HepG2 (cell line): ENCODE results near the gene CHRNG. TPM values are rescaled to one million over a fixed set of nuclear protein-coding genes. Genes with fewer than 3 reads are reported as not detected.

ENCODE experiments used
- AKAP8 ChIP-seq: sonication (generic); formaldehyde crosslinking; IDR thresholded peaks from 2 replicates; pipeline ENCODE4 v1.5.1; 2020; ENCODE audit warnings: mild to moderate bottlenecking, missing genetic modification reagents
- CC2D1A ChIP-seq: sonication (generic); formaldehyde crosslinking; IDR thresholded peaks from 2 replicates; pipeline ENCODE4 v1.8.1; 2023; ENCODE audit warnings: mild to moderate bottlenecking, missing genetic modification reagents
- HMGA1 ChIP-seq: sonication (generic); formaldehyde crosslinking; conservative IDR thresholded peaks from 2 replicates; pipeline ENCODE4 v1.4.0; 2020; ENCODE audit warnings: missing genetic modification reagents
- HOXA3 ChIP-seq: sonication (generic); formaldehyde crosslinking; IDR thresholded peaks from 2 replicates; pipeline ENCODE4 v1.5.0; 2020; ENCODE audit warnings: missing genetic modification reagents
- NFE2L2 ChIP-seq: fragments of 150-350 bp; IDR thresholded peaks from 2 replicates; pipeline ENCODE4 v1.6.1; 2014; ENCODE audit warnings: low read length
- ONECUT2 ChIP-seq: sonication (generic); formaldehyde crosslinking; IDR thresholded peaks from 2 replicates; pipeline ENCODE4 v1.4.0; 2020; ENCODE audit warnings: missing genetic modification reagents
- SRSF4 ChIP-seq: fragments of 200-400 bp; formaldehyde crosslinking; IDR thresholded peaks from one replicate; pipeline ENCODE4 v1.6.1; 2018; ENCODE audit warnings: mild to moderate bottlenecking, low read depth, low read length, moderate library complexity; ENCODE audit not compliant: poor library complexity, severe bottlenecking
- ZBTB7A ChIP-seq: sonication (generic); formaldehyde crosslinking; IDR thresholded peaks from 2 replicates; pipeline ENCODE4 v1.8.0; 2022; ENCODE audit warnings: mild to moderate bottlenecking, missing genetic modification reagents
- ZNF281 ChIP-seq: sonication (generic); formaldehyde crosslinking; IDR thresholded peaks from 2 replicates; pipeline ENCODE4 v1.4.0; 2020; ENCODE audit warnings: missing genetic modification reagents, borderline replicate concordance
- ZNF350 ChIP-seq: sonication (generic); formaldehyde crosslinking; IDR thresholded peaks from 2 replicates; pipeline ENCODE4 v1.4.0; 2020; ENCODE audit warnings: mild to moderate bottlenecking, low read depth, missing genetic modification reagents, borderline replicate concordance
- ZNF496 ChIP-seq: sonication (generic); formaldehyde crosslinking; IDR thresholded peaks from 2 replicates; pipeline ENCODE4 v1.8.1; 2023; ENCODE audit warnings: mild to moderate bottlenecking, moderate library complexity, missing genetic modification reagents; ENCODE audit not compliant: insufficient replicate concordance
- ZNF614 ChIP-seq: IDR thresholded peaks from 2 replicates; pipeline ENCODE4 v1.6.1; 2018; ENCODE audit warnings: missing biosample characterization, missing genetic modification reagents, inconsistent platforms, borderline replicate concordance
- ZNF772 ChIP-seq: sonication (generic); formaldehyde crosslinking; IDR thresholded peaks from 2 replicates; pipeline ENCODE4 v1.5.0; 2020; ENCODE audit warnings: mild to moderate bottlenecking, missing genetic modification reagents
- ZNF792 ChIP-seq: IDR thresholded peaks from 2 replicates; pipeline ENCODE4 v1.6.1; 2016
- polyA plus RNA-seq, 8 experiments: library from polyadenylated mRNA; depleted of rRNA in 3 of 8; stranded (reverse) in 7 of 8; unstranded in 1 of 8; fragments of >200 nt; fragmentation: Illumina TruSeq in 4 of 8; extraction: Trizol in 4 of 8; gene quantifications; 2 replicates each; pipeline versions ENCODE4 v1.2.1 to v1.2.3, GENCODE V29; 2011 to 2016; ENCODE audit warnings: low read depth in 4 of 8, missing spikeins in 1 of 8, mixed read lengths in 1 of 8; ENCODE audit not compliant: insufficient read depth in 1 of 8
- total RNA-seq, 5 experiments: library from RNA; depleted of rRNA; stranded (reverse); fragments of >200 nt; fragmentation: Illumina TruSeq; extraction: Trizol; gene quantifications; 2 replicates each; pipeline ENCODE4 v1.2.3, GENCODE V29; 2016; ENCODE audit warnings: low read depth in 1 of 5
- TF ChIP-seq, protein P1 (sequence below): IDR thresholded peaks from 2 replicates; pipeline ENCODE4 v1.6.1; 2016; ENCODE audit warnings: missing compliant biosample characterization, missing genetic modification reagents, borderline replicate concordance
- TF ChIP-seq, protein P2 (sequence below): sonication (generic); formaldehyde crosslinking; IDR thresholded peaks from 2 replicates; pipeline ENCODE4 v1.4.0; 2020; ENCODE audit warnings: missing genetic modification reagents, borderline replicate concordance
- TF ChIP-seq, protein P3 (sequence below): sonication (generic); formaldehyde crosslinking; IDR thresholded peaks from 2 replicates; pipeline ENCODE4 v1.4.0; 2020; ENCODE audit warnings: missing genetic modification reagents
- TF ChIP-seq, protein P4 (sequence below): IDR thresholded peaks from 2 replicates; pipeline ENCODE4 v1.6.1; 2016; ENCODE audit warnings: mild to moderate bottlenecking, missing biosample characterization, missing genetic modification reagents

CHRNG gene
- total and polyA plus RNA-seq, 2 of the 13 experiments (the other 11 are each of a cell fraction or from before 2014, with no cell fraction given): not detected

- TF ChIP-seq, protein P1, sequence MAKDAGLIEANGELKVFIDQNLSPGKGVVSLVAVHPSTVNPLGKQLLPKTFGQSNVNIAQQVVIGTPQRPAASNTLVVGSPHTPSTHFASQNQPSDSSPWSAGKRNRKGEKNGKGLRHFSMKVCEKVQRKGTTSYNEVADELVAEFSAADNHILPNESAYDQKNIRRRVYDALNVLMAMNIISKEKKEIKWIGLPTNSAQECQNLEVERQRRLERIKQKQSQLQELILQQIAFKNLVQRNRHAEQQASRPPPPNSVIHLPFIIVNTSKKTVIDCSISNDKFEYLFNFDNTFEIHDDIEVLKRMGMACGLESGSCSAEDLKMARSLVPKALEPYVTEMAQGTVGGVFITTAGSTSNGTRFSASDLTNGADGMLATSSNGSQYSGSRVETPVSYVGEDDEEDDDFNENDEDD (CRISPR knock-in tag): peak; percentile 20; the same call in 1 of the 2 replicates
- no peak for TF ChIP-seq HMGA1 (CRISPR knock-in tag)
- TF ChIP-seq, protein P2, sequence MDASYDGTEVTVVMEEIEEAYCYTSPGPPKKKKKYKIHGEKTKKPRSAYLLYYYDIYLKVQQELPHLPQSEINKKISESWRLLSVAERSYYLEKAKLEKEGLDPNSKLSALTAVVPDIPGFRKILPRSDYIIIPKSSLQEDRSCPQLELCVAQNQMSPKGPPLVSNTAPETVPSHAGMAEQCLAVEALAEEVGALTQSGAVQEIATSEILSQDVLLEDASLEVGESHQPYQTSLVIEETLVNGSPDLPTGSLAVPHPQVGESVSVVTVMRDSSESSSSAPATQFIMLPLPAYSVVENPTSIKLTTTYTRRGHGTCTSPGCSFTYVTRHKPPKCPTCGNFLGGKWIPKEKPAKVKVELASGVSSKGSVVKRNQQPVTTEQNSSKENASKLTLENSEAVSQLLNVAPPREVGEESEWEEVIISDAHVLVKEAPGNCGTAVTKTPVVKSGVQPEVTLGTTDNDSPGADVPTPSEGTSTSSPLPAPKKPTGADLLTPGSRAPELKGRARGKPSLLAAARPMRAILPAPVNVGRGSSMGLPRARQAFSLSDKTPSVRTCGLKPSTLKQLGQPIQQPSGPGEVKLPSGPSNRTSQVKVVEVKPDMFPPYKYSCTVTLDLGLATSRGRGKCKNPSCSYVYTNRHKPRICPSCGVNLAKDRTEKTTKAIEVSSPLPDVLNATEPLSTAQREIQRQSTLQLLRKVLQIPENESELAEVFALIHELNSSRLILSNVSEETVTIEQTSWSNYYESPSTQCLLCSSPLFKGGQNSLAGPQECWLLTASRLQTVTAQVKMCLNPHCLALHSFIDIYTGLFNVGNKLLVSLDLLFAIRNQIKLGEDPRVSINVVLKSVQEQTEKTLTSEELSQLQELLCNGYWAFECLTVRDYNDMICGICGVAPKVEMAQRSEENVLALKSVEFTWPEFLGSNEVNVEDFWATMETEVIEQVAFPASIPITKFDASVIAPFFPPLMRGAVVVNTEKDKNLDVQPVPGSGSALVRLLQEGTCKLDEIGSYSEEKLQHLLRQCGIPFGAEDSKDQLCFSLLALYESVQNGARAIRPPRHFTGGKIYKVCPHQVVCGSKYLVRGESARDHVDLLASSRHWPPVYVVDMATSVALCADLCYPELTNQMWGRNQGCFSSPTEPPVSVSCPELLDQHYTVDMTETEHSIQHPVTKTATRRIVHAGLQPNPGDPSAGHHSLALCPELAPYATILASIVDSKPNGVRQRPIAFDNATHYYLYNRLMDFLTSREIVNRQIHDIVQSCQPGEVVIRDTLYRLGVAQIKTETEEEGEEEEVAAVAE (CRISPR knock-in tag): no peak
- TF ChIP-seq HOXA3 (CRISPR knock-in tag): peak; percentile 42; the same call in 1 of the 2 replicates
- TF ChIP-seq ZBTB7A: no peak
- TF ChIP-seq ZNF350: no peak
- TF ChIP-seq ZNF792 (CRISPR knock-in tag): no peak
- TF ChIP-seq ZNF614 (CRISPR knock-in tag): no peak
- TF ChIP-seq ZNF281 (CRISPR knock-in tag): no peak
- no peak for TF ChIP-seq NFE2L2
- TF ChIP-seq ZNF496 (CRISPR knock-in tag): no peak
- no peak for TF ChIP-seq ONECUT2
- TF ChIP-seq ZNF772 (CRISPR knock-in tag): 0 out of 2 replicates have a peak, but pooled peaks have one; percentile 14
- TF ChIP-seq, protein P3, sequence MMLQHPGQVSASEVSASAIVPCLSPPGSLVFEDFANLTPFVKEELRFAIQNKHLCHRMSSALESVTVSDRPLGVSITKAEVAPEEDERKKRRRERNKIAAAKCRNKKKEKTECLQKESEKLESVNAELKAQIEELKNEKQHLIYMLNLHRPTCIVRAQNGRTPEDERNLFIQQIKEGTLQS (CRISPR knock-in tag): no peak
- TF ChIP-seq SRSF4: no peak
- TF ChIP-seq, protein P4, sequence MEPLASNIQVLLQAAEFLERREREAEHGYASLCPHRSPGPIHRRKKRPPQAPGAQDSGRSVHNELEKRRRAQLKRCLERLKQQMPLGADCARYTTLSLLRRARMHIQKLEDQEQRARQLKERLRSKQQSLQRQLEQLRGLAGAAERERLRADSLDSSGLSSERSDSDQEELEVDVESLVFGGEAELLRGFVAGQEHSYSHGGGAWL: 0 out of 2 replicates have a peak, but pooled peaks have one; percentile 63
- 0 out of 2 replicates have a peak, but pooled peaks have one; percentile 30 for TF ChIP-seq AKAP8
- TF ChIP-seq CC2D1A (CRISPR knock-in tag): no peak
These were observed 15.6 kb upstream of the CHRNG start (continued) for GRCh38 chr2:232523682-232524597.
